Measurements from ENCODE around the gene MICU2. TPM values are rescaled to one million over a fixed set of nuclear protein-coding genes. Genes with fewer than 3 reads are reported as not detected.
A peak's percentile ranks its signal among the peaks of the same experiment; 100 is the strongest.

Gene MICU2
- total and polyA plus RNA-seq, 12 donors, result 46.7 to 65.5 (median 59.5) TPM

DNA sequence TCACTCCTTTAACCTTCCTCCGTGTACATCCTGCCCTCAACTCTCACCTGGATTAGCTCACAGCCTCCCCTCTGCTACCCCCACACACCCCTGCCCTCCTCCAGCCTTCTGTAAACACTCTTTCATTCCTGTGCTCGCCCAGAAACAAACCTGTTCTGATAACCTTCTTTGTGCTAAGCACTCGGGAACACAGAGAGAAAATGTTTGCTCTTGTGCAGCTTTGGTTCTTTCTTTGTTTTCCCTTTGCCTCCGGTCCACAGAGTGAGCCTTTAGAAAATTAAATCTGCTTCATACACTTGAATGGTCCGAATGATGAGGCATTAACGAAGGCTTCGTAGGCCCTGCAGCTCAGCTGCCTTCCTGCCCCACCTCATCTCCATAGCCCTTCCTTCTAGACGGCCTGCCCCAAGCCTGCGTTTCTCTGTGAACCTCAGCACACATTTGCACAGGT is 138.2 kb downstream of the MICU2 start:
- ATAC-seq (no peak), DNase-seq (no peak)
- 50 to 61% methylated on average over 9 of the region's 9 CpGs for WGBS, 2 donors
- no peaks in the 10 kb centered on the region for H3K4me1 ChIP-seq
- H3K36me3 ChIP-seq, result no peaks in the 10 kb centered on the region
- H3K27me3 ChIP-seq, result no peaks in the 10 kb centered on the region
- no peak overlapping the region for H3K4me3 ChIP-seq
- no peak overlapping the region for H3K27ac ChIP-seq
- TF ChIP-seq, protein P1, sequence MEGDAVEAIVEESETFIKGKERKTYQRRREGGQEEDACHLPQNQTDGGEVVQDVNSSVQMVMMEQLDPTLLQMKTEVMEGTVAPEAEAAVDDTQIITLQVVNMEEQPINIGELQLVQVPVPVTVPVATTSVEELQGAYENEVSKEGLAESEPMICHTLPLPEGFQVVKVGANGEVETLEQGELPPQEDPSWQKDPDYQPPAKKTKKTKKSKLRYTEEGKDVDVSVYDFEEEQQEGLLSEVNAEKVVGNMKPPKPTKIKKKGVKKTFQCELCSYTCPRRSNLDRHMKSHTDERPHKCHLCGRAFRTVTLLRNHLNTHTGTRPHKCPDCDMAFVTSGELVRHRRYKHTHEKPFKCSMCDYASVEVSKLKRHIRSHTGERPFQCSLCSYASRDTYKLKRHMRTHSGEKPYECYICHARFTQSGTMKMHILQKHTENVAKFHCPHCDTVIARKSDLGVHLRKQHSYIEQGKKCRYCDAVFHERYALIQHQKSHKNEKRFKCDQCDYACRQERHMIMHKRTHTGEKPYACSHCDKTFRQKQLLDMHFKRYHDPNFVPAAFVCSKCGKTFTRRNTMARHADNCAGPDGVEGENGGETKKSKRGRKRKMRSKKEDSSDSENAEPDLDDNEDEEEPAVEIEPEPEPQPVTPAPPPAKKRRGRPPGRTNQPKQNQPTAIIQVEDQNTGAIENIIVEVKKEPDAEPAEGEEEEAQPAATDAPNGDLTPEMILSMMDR (IDR thresholded peaks at IDR 0.05), result no peak
- peaks cover 0 to 13% (median 0%) of the 10 kb centered on the region in 11 donors for H3K9me3 ChIP-seq
- intact Hi-C loops (cut with DNase I), result loop anchor here in 1 of 10 donors (10.0 kb wide), 1 partner anchor 291 kb away; the partner anchor contains the start of genes MRPL57 and SKA3

DNA sequence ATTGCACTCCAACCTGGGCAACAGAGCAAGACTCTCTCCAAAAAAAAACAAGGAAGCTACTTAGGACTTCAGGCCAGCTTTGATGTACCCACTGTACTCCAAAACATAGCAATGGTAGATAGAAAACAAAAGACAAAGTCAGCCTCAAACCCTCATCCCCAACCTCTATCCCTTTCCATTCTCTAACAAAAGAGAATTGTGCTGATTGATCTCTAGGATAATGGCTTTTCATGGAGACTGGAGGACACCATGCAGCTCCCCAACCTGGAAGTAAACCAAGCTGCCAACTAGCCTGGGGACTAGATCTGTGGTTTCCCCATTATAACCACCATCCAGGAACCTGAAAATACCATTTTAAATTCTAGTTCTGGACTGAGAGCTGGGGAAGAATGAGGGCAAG is 140.5 kb downstream of the MICU2 start:
- Histone ChIP-seq H3K4me1 (peaks cover 0 to 4% (median 0%) of the 10 kb centered on the region in 9 donors), H3K27ac (no peak overlapping the region), H3K27me3 (no peaks in the 10 kb centered on the region), H3K9me3 (peaks cover 0 to 2% (median 0%) of the 10 kb centered on the region in 11 donors), H3K36me3 (no peaks in the 10 kb centered on the region), H3K4me3 (no peak overlapping the region)
- no peak for DNase-seq
- TF ChIP-seq, protein P1 (IDR thresholded peaks at IDR 0.05), result no peak
- no peak for ATAC-seq
- intact Hi-C loops (cut with DNase I), result loop anchor here in 1 of 10 donors (10.0 kb wide), 1 partner anchor 289 kb away; the partner anchor contains the start of genes MRPL57 and SKA3

DNA sequence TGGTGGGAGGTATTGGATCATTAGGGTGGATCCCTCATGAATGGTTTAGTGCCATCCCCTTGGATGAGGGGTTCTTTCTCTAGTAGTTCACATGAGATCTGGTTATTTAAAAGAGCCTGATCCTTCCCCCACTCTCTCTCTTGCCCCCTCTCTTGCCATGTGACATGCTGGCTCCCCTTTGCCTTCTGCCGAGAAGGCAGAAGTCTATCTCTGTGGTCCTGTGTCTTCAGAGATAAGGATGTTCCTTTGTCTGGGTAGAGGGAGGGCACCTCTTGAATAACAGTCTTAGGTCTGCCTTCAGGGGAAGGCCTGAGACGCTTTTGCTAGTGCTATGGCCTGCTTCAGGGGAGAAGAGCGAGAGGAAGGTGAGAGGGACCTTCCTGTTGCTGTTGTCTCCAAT is 142.8 kb downstream of the MICU2 start:
- ATAC-seq, result no peak
- DNase-seq, result no peak
- Histone ChIP-seq H3K9me3 (no peaks in the 10 kb centered on the region), H3K27ac (no peak overlapping the region), H3K27me3 (no peaks in the 10 kb centered on the region), H3K4me1 (peaks cover 4 to 24% (median 17%) of the 10 kb centered on the region in 9 donors), H3K4me3 (no peak overlapping the region), H3K36me3 (no peaks in the 10 kb centered on the region)
- intact Hi-C loops (cut with DNase I), result loop anchor here in 1 of 10 donors (10.0 kb wide), 1 partner anchor 286 kb away; the partner anchor contains the start of genes MRPL57 and SKA3
- 73 to 75% methylated on average over 3 of the region's 3 CpGs for WGBS, 2 donors
- TF ChIP-seq, protein P1 (IDR thresholded peaks at IDR 0.05), result no peak

DNA sequence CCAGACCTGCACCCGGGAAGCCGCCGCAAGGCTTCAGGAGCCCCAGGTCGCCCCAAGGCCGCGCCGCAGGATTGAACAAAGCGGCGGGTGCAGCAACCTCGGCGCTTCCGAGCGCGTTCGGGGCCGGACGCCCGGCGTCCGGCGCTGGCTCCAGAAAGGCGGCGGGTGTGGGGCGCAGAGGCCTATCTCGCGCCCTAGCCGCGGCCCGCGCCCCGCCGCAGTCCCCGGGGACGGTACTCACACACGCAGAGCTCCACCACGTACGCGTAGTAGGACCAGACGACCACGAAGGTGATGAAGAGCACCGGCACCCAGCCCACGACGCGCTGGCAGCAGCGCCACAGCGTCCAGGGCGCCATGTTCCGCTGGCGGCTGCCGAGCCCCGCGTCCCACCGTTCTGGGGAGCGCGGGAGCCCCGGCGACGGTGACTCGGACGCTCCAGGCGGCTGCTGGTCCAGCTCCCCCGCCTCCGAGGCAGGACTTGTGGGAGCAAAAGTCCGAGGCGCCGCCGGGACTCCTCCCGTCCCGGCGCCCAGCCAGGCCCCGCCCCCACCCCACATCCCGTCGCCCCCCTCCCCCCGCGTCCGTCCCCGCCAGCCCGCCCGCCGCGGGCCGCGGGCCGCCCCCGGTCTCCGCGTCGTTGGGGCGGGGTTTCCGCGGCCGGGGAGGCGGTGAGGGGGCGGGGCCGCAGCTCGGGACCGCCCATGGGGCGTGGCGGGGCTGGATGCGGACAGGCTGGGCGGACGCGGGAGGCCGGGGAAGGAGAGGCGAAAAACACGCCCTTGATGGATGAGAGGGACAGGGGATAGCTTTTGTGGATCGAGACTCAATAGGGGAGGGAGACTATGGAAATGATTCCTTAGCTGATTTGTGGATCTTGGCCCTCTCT is 144.9 kb downstream of the MICU2 start, which contains the start of gene ZDHHC20:
TSS of gene ZDHHC20 (minus strand) at position 491 of the 889 bp plus-strand sequence. CDS start at position 359, 132 bp downstream.
- peak within 1 kb of the TSS; percentile 72 to 100 (median 96) for H3K4me3 ChIP-seq
- no peaks in the 10 kb centered on the region for H3K36me3 ChIP-seq
- ATAC-seq, result peak; percentile 95 to 98 (median 98)
- TF ChIP-seq, protein P1 (IDR thresholded peaks at IDR 0.05), result peak in 2 of 9 donors; percentile 8 to 9
- peak within 1 kb of the TSS; percentile 81 to 99 (median 94) for H3K27ac ChIP-seq
- H3K9me3 ChIP-seq, result no peaks in the 10 kb centered on the region
- H3K4me1 ChIP-seq, result peaks cover 4 to 37% (median 17%) of the 10 kb centered on the region in 9 donors
- 1% methylated on average over 83 to 107 of the region's 107 CpGs for WGBS, 2 donors
- DNase-seq, result peak; percentile 87 to 96
- intact Hi-C loops (cut with DNase I), result loop anchor here in 4 of 10 donors (2.0 to 5.0 kb wide), 2 partner anchors 24 to 162 kb away; no protein-coding TSS in a partner anchor
- no peaks in the 10 kb centered on the region for H3K27me3 ChIP-seq

All from heart right ventricle (tissue), 16 donors.